Neutrophil (primary cell): ENCODE measurements around the gene C19orf67.
"Not testable (repeated sequence)": the region's sequence is repeated elsewhere in the genome, so short reads cannot be mapped to it uniquely, and the experiment has no call there.

ENCODE experiments used
- H3K27ac ChIP-seq: fragments of 200-600 bp; sonication (generic); 2 replicates; pipeline ENCODE4 v1.5.1; 2016; ENCODE audit warnings: mild to moderate bottlenecking, moderate library complexity
- H3K27me3 ChIP-seq: fragments of 200-600 bp; sonication (generic); 2 replicates; pipeline ENCODE4 v1.6.0; 2016; ENCODE audit warnings: mild to moderate bottlenecking
- H3K36me3 ChIP-seq: fragments of 200-600 bp; sonication (generic); 2 replicates; pipeline ENCODE4 v1.5.1; 2017
- H3K4me1 ChIP-seq, 2 experiments: fragments of 200-600 bp in 1 of 2; sonication (generic) in 1 of 2; 1 replicate in 1 of 2; 2 replicates in 1 of 2; pipeline versions ENCODE4 v1.5.1 to v1.6.1; 2013 to 2016; ENCODE audit warnings: low read depth in 1 of 2, low read length in 1 of 2, mild to moderate bottlenecking in 1 of 2, moderate library complexity in 1 of 2; ENCODE audit not compliant: control insufficient read depth in 1 of 2, insufficient read depth in 1 of 2
- H3K4me3 ChIP-seq, 2 experiments: fragments of 200-600 bp in 1 of 2; sonication (generic) in 1 of 2; 1 replicate in 1 of 2; 2 replicates in 1 of 2; pipeline ENCODE4 v1.5.1; 2013 to 2016; ENCODE audit warnings: low read depth in 1 of 2, low read length in 1 of 2, mild to moderate bottlenecking in 1 of 2, moderate library complexity in 1 of 2
- H3K9me3 ChIP-seq: fragments of 200-600 bp; sonication (generic); 2 replicates; pipeline ENCODE4 v1.5.1; 2016
- TF ChIP-seq, protein P1 (sequence below): fragments of 200-600 bp; sonication (generic); IDR thresholded peaks from 2 replicates; pipeline ENCODE4 v1.5.1; 2016; ENCODE audit warnings: antibody characterized with exemption

C19orf67 gene

GRCh38 chr19:14050512-14050911, 35.1 kb downstream of the C19orf67 start:
- no peaks in the 10 kb centered on the region for H3K9me3 ChIP-seq
- H3K4me1 ChIP-seq = no peaks in the 10 kb centered on the region
- no peaks in the 10 kb centered on the region for H3K36me3 ChIP-seq
- TF ChIP-seq, protein P1, sequence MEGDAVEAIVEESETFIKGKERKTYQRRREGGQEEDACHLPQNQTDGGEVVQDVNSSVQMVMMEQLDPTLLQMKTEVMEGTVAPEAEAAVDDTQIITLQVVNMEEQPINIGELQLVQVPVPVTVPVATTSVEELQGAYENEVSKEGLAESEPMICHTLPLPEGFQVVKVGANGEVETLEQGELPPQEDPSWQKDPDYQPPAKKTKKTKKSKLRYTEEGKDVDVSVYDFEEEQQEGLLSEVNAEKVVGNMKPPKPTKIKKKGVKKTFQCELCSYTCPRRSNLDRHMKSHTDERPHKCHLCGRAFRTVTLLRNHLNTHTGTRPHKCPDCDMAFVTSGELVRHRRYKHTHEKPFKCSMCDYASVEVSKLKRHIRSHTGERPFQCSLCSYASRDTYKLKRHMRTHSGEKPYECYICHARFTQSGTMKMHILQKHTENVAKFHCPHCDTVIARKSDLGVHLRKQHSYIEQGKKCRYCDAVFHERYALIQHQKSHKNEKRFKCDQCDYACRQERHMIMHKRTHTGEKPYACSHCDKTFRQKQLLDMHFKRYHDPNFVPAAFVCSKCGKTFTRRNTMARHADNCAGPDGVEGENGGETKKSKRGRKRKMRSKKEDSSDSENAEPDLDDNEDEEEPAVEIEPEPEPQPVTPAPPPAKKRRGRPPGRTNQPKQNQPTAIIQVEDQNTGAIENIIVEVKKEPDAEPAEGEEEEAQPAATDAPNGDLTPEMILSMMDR = no peak
- peaks cover 24% of the 10 kb centered on the region for H3K27me3 ChIP-seq
- H3K4me3 ChIP-seq = no peak overlapping the region
- no peak overlapping the region for H3K27ac ChIP-seq

- H3K27me3 ChIP-seq = peaks cover 5% of the 10 kb centered on the region
- TF ChIP-seq, protein P1 = peak; percentile 93
- no peaks in the 10 kb centered on the region for H3K9me3 ChIP-seq
- H3K4me3 ChIP-seq = no peak overlapping the region
- H3K36me3 ChIP-seq = no peaks in the 10 kb centered on the region
- no peak overlapping the region for H3K27ac ChIP-seq
- H3K4me1 ChIP-seq = no peaks in the 10 kb centered on the region
Measured at GRCh38 chr19:14048443-14049153, 37.0 kb downstream of the C19orf67 start.

DNA sequence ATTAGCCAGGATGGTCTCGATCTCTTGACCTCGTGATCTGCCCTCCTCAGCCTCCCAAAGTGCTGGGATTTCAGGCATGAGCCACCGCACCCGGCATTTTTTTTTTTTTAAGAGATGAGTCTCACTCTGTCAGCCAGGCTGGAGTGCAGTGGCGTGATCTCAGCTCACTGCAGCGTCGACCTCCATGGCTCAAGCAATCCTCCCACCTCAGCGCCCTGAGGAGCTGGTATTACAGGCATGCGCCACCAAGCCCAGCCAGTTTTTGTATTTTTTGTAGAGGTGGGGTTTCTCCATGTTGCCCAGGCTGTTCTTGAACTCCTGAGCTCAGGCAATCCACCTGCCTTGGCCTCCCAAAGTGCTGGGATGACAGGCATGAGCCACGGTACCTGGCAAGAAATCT, 37.7 kb downstream of the C19orf67 start:
- not testable (repeated sequence) for H3K4me3 ChIP-seq, H3K27ac ChIP-seq, H3K36me3 ChIP-seq, H3K27me3 ChIP-seq, H3K4me1 ChIP-seq, H3K9me3 ChIP-seq

DNA sequence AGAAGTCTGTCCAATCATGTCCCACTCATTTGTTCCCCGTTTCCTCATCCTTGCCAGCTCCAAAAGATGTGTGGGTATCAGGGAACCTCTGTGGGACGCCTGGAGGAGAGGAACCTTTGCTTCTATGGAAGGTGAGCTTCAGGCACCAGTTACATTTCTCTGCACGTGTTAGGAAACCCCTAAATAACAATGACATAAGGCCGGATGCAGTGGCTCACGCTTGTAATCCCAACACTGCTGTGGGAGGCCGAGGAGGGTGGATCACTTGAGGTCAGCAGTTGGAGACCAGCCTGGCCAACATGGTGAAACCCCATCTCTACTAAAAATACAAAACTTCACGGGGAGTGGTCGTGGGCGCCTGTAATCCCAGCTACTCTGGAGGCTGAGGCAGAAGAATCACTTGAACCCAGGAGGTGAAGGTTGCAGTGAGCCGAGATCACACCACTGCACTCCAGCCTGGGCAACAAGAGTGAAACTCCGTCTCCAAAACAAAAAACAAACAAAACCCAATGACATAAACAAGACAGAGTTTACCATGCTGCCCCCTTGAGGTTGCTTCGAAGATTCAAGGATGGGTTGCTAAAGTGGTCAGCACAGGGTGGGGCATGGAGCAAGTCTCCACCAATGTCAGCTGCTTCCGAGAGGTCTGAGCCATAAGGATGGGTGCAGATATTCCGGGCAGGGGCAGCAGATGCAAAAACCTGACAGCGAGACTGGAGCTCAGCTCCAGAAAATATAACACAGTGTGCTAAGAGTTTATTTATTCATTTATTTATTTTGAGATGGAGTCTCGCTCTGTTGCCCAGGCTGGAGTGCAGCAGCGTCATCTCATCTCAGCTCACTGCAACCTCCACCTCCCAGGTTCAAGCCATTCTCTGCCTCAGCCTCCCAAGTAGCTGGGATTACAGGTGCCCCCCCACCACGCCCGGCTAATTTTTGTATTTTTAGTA, 42.6 kb downstream of the C19orf67 start:
- not testable (repeated sequence) for H3K27me3 ChIP-seq, H3K36me3 ChIP-seq, H3K4me1 ChIP-seq, H3K9me3 ChIP-seq, H3K4me3 ChIP-seq
- H3K27ac ChIP-seq = peak overlapping the region; percentile 36
- TF ChIP-seq, protein P1 = peak; percentile 17

GRCh38 chr19:14039181-14039580, 46.4 kb downstream of the C19orf67 start:
- no peak overlapping the region for H3K4me3 ChIP-seq
- peaks cover 0 to 6% of the 10 kb centered on the region in 2 experiments for H3K4me1 ChIP-seq
- TF ChIP-seq, protein P1 = no peak
- H3K9me3 ChIP-seq = no peaks in the 10 kb centered on the region
- H3K36me3 ChIP-seq = no peaks in the 10 kb centered on the region
- H3K27ac ChIP-seq = no peak overlapping the region
- no peaks in the 10 kb centered on the region for H3K27me3 ChIP-seq

- H3K36me3 ChIP-seq = no peaks in the 10 kb centered on the region
- no peaks in the 10 kb centered on the region for H3K9me3 ChIP-seq
- H3K27ac ChIP-seq = no peak overlapping the region
- TF ChIP-seq, protein P1 = no peak
- H3K4me3 ChIP-seq = no peak overlapping the region
- H3K27me3 ChIP-seq = peaks cover 23% of the 10 kb centered on the region
- H3K4me1 ChIP-seq = peaks cover 11 to 12% of the 10 kb centered on the region in 2 experiments
Measured at GRCh38 chr19:14035706-14036105, 49.9 kb downstream of the C19orf67 start.

DNA sequence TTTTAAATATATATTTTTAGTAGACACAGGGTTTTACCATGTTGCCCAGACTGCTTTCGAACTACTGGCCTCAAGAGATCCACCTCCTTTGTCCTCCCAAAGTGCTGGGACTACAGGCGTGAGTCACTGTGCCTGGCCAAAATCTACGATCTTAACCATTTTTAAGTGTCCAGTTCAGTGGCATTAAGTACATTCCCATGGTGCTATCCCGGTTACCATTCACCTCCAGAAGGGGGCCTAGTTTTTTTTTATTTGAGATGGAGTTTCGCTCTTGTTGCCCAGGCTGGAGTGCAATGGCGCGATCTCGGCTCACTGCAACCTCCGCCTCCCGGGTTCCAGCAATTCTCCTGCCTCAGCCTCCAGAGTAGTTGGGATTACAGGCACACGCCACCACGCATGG, 50.4 kb downstream of the C19orf67 start:
- H3K36me3 ChIP-seq, H3K9me3 ChIP-seq, H3K4me3 ChIP-seq, H3K27ac ChIP-seq: not testable (repeated sequence)
- Histone ChIP-seq H3K27me3 (peaks cover 29% of the 10 kb centered on the region), H3K4me1 (peaks cover 11 to 12% of the 10 kb centered on the region in 2 experiments)
